Keratinocyte (primary cell): ENCODE results near the gene NANOS3. TPM values are rescaled to one million over a fixed set of nuclear protein-coding genes. Genes with fewer than 3 reads are reported as not detected.

ENCODE experiments used
- DNase-seq: peaks from one replicate; pipeline ENCODE4 v3.0.0-alpha.2; 2011; ENCODE audit warnings: low read depth, missing footprints, low spot score
- FAIRE-seq: peaks from 2 replicates; lab custom pipeline; 2011; peaks lifted over from hg19 to GRCh38; lab: Jason Lieb, UNC
- H2AFZ ChIP-seq: 2 replicates; pipeline ENCODE4 v1.6.0; 2012; ENCODE audit warnings: low read length, control low read depth, inconsistent platforms; ENCODE audit not compliant: control insufficient read depth
- H3K27ac ChIP-seq: 2 replicates; pipeline ENCODE4 v1.5.1; 2011; ENCODE audit warnings: low read length; ENCODE audit not compliant: control insufficient read depth, insufficient read depth
- H3K27me3 ChIP-seq: 3 replicates; pipeline ENCODE4 v1.6.0; 2011; ENCODE audit warnings: low read length; ENCODE audit not compliant: control insufficient read depth, insufficient read depth; ENCODE audit errors: extremely low read depth
- H3K36me3 ChIP-seq, 2 experiments: 2 replicates in 1 of 2; 3 replicates in 1 of 2; pipeline ENCODE4 v1.5.1; 2011; ENCODE audit warnings: low read length in 2 of 2, mild to moderate bottlenecking in 1 of 2; ENCODE audit not compliant: control insufficient read depth in 2 of 2, insufficient read depth in 2 of 2; ENCODE audit errors: extremely low read depth in 1 of 2
- H3K4me1 ChIP-seq: 3 replicates; pipeline ENCODE4 v1.5.1; 2011; ENCODE audit warnings: low read length; ENCODE audit not compliant: control insufficient read depth, insufficient read depth; ENCODE audit errors: extremely low read depth
- H3K4me2 ChIP-seq: 3 replicates; pipeline ENCODE4 v1.6.0; 2011; ENCODE audit warnings: low read depth, low read length; ENCODE audit not compliant: control insufficient read depth, insufficient read depth; ENCODE audit errors: extremely low read depth
- H3K4me3 ChIP-seq, 3 experiments: fragments of 200-600 bp in 1 of 3; sonication (generic) in 1 of 3; 2 replicates in 2 of 3; 3 replicates in 1 of 3; pipeline ENCODE4 v1.5.1; 2011 to 2016; ENCODE audit warnings: low read length in 3 of 3, mild to moderate bottlenecking in 3 of 3, control low read depth in 2 of 3, inconsistent platforms in 1 of 3, low read depth in 1 of 3, mixed read lengths in 1 of 3, mixed run types in 1 of 3, moderate library complexity in 1 of 3; ENCODE audit not compliant: control insufficient read depth in 2 of 3, insufficient read depth in 2 of 3; ENCODE audit errors: extremely low read depth in 1 of 3
- H3K79me2 ChIP-seq: 2 replicates; pipeline ENCODE4 v1.6.0; 2012; ENCODE audit warnings: low read length; ENCODE audit not compliant: control insufficient read depth, insufficient read depth
- H3K9ac ChIP-seq: 3 replicates; pipeline ENCODE4 v1.6.0; 2011; ENCODE audit warnings: low read length; ENCODE audit not compliant: control insufficient read depth, insufficient read depth; ENCODE audit errors: extremely low read depth
- H3K9me1 ChIP-seq: 3 replicates; pipeline ENCODE4 v1.6.0; 2011; ENCODE audit warnings: low read length; ENCODE audit not compliant: control insufficient read depth, insufficient read depth; ENCODE audit errors: extremely low read depth
- H3K9me3 ChIP-seq: 2 replicates; pipeline ENCODE4 v1.5.1; 2012; ENCODE audit warnings: low read depth, low read length; ENCODE audit not compliant: control insufficient read depth
- H4K20me1 ChIP-seq: 3 replicates; pipeline ENCODE4 v1.6.0; 2011; ENCODE audit warnings: low read length; ENCODE audit not compliant: control insufficient read depth, insufficient read depth; ENCODE audit errors: extremely low read depth
- EZH2 ChIP-seq: IDR thresholded peaks from one replicate; pipeline ENCODE4 v1.6.1; 2012; ENCODE audit warnings: inconsistent platforms, mild to moderate bottlenecking, low read length, moderate library complexity
- dilution Hi-C: fragments of 300-500 bp; cut with MboI; formaldehyde crosslinking; loops from one replicate; pipeline ENCODE4 v1.7.0; 2020; ENCODE audit warnings: low sequenced_read_pairs; ENCODE audit not compliant: extremely low pct_ligation_motif_present
- polyA plus RNA-seq, 5 experiments: library from polyadenylated mRNA; depleted of rRNA in 3 of 5; stranded (reverse) in 3 of 5; stranded (forward) in 1 of 5; unstranded in 1 of 5; fragments of >200 nt; gene quantifications; 1 replicate in 1 of 5; 2 replicates in 3 of 5; 3 replicates in 1 of 5; pipeline versions ENCODE4 v1.2.1 to v1.2.3, GENCODE V29; 2011 to 2012; ENCODE audit warnings: missing spikeins in 2 of 5, low read depth in 1 of 5, low replicate concordance in 1 of 5
- TF ChIP-seq, protein P1 (sequence below), 3 experiments: IDR thresholded peaks in 1 of 3; conservative IDR thresholded peaks in 1 of 3; optimal IDR thresholded peaks in 1 of 3; 2 replicates in 2 of 3; 3 replicates in 1 of 3; pipeline versions ENCODE3 to v1.5.1; 2011; ENCODE audit warnings: low read length in 3 of 3, mild to moderate bottlenecking in 3 of 3, moderate library complexity in 2 of 3, control low read depth in 1 of 3, inconsistent platforms in 1 of 3; ENCODE audit not compliant: insufficient read depth in 2 of 3; ENCODE audit errors: extremely low read depth in 1 of 3

The NANOS3 gene
- polyA plus RNA-seq, 1 donor (not counting 4 experiments of a cell fraction or from before 2014, with no cell fraction given): 0.18 TPM

DNA sequence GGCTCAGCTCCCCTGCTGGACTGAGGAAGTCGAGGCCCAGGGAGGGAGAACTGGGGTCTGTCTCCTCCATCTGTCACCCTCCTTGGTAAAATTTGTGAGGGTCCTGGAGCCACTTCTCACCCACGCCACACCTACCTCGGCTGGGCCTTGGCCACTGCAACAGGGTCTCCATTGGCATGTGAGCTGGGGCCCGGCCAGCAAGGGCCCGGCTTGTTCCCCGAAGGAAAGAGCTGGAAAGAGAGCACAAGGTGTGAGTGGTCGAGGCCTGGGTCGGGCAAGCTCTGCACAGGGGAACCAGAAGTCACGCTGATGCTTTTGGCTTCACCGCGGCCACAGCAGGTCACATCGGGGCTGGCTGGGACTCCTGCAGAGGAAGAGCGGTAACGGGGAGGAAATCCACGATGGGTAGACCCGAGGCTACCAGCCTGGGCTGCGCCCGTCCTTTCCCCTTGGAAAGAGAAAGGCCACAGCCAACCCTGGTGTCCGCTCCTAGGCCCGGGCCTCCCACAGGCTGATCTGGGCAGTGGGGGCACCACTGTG lies 9.0 kb downstream of the NANOS3 start:
- FAIRE-seq: no peak
- no peak overlapping the region for H2AFZ ChIP-seq
- dilution Hi-C loops: no loop called here

DNA sequence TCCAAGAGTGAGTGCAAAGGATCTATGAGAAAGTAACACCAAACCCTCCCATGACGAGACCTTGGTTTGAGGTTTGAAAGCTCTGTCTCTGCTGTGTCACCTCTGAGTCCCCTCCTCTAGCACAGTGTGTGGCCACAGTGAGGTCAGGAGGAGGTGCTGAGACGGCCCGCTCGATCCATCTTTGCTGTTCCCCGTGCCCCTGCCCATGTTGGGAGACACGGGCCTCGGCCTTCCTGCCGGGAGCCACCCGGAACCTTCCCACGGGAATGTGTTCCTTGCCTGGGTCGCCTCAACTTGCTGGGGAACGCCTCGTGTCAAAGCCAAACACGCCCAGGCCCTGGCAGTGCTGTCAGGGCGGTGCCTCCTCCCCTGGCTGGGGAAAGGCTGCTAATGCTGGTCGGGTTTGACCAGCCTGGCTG lies 10.1 kb downstream of the NANOS3 start:
- no peak for TF ChIP-seq EZH2
- TF ChIP-seq, protein P1, sequence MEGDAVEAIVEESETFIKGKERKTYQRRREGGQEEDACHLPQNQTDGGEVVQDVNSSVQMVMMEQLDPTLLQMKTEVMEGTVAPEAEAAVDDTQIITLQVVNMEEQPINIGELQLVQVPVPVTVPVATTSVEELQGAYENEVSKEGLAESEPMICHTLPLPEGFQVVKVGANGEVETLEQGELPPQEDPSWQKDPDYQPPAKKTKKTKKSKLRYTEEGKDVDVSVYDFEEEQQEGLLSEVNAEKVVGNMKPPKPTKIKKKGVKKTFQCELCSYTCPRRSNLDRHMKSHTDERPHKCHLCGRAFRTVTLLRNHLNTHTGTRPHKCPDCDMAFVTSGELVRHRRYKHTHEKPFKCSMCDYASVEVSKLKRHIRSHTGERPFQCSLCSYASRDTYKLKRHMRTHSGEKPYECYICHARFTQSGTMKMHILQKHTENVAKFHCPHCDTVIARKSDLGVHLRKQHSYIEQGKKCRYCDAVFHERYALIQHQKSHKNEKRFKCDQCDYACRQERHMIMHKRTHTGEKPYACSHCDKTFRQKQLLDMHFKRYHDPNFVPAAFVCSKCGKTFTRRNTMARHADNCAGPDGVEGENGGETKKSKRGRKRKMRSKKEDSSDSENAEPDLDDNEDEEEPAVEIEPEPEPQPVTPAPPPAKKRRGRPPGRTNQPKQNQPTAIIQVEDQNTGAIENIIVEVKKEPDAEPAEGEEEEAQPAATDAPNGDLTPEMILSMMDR (optimal IDR thresholded peaks at IDR 0.05 in 1 of 3, IDR thresholded peaks at IDR 0.05 in 1 of 3, conservative IDR thresholded peaks at IDR 0.05 in 1 of 3; ENCODE audit: extremely low read depth in 1 of 3, insufficient read depth in 2 of 3, low read length in 3 of 3): no peak
- H2AFZ ChIP-seq: peak overlapping the region; percentile 84
- dilution Hi-C loops: no loop called here

More for the DNA sequence above, 9.0 kb downstream of the NANOS3 start:
- Histone ChIP-seq H3K4me3 (no peak overlapping the region), H3K27me3 (peaks cover 8% of the 10 kb centered on the region), H3K4me1 (peaks cover 22% of the 10 kb centered on the region), H3K4me2 (no peak overlapping the region), H3K9me1 (no peaks in the 10 kb centered on the region), H3K36me3 (no peaks in the 10 kb centered on the region), H4K20me1 (no peaks in the 10 kb centered on the region), H3K9ac (no peak overlapping the region), H3K9me3 (no peaks in the 10 kb centered on the region), H3K79me2 (no peaks in the 10 kb centered on the region), H3K27ac (no peak overlapping the region)
- DNase-seq: no peak
- TF ChIP-seq, protein P1 (optimal IDR thresholded peaks at IDR 0.05 in 1 of 3, IDR thresholded peaks at IDR 0.05 in 1 of 3, conservative IDR thresholded peaks at IDR 0.05 in 1 of 3; ENCODE audit: extremely low read depth in 1 of 3, insufficient read depth in 2 of 3, low read length in 3 of 3): no peak
- TF ChIP-seq EZH2: no peak

More for the DNA sequence above, 10.1 kb downstream of the NANOS3 start:
- H3K4me2 ChIP-seq: peak overlapping the region; percentile 85
- H3K4me3 ChIP-seq: peak overlapping the region in 2 of 3 experiments; percentile 25 to 36
- H3K27ac ChIP-seq: peak overlapping the region; percentile 12
- no peaks in the 10 kb centered on the region for H3K9me3 ChIP-seq
- no peaks in the 10 kb centered on the region for H3K9me1 ChIP-seq
- DNase-seq (no peak), FAIRE-seq (peak; percentile 91)
- no peaks in the 10 kb centered on the region for H4K20me1 ChIP-seq
- peaks cover 8% of the 10 kb centered on the region for H3K27me3 ChIP-seq
- H3K4me1 ChIP-seq: peaks cover 19% of the 10 kb centered on the region
- no peaks in the 10 kb centered on the region for H3K36me3 ChIP-seq
- H3K9ac ChIP-seq: peak overlapping the region; percentile 58
- H3K79me2 ChIP-seq: no peaks in the 10 kb centered on the region
